Sigmoid colon (tissue), 7 donors: ENCODE results near the gene SLAMF7. TPM values are rescaled to one million over a fixed set of nuclear protein-coding genes. Genes with fewer than 3 reads are reported as not detected.

Source experiments
- DNase-seq: peaks from one replicate; pipeline ENCODE4 v3.0.0-alpha.2; 2019
- H3K27ac ChIP-seq, 4 donors: fragments of 200-600 bp; sonication (generic); one replicate each; pipeline ENCODE4 v1.5.1; 2016 to 2019; ENCODE audit warnings: mild to moderate bottlenecking in 1 of 4
- H3K27me3 ChIP-seq, 3 donors: fragments of 200-600 bp; sonication (generic); one replicate each; pipeline ENCODE4 v1.5.1; 2019; ENCODE audit warnings: mild to moderate bottlenecking in 1 of 3
- H3K36me3 ChIP-seq, 4 donors: fragments of 200-600 bp; sonication (generic); one replicate each; pipeline ENCODE4 v1.5.1; 2016 to 2019
- H3K4me1 ChIP-seq, 4 donors: fragments of 200-600 bp; sonication (generic); one replicate each; pipeline ENCODE4 v1.5.1; 2017 to 2019
- H3K4me3 ChIP-seq, 4 donors: fragments of 200-600 bp; sonication (generic); one replicate each; pipeline ENCODE4 v1.5.1; 2017 to 2019; ENCODE audit warnings: mild to moderate bottlenecking in 2 of 4, moderate library complexity in 1 of 4
- H3K9me3 ChIP-seq, 4 donors: fragments of 200-600 bp in 3 of 4; sonication (generic) in 3 of 4; one replicate each; pipeline versions ENCODE4 v1.5.1 to v1.6.1; 2013 to 2019
- CTCF ChIP-seq, 4 experiments: fragments of 450-650 bp in 3 of 4; fragments of 200-600 bp in 1 of 4; IDR thresholded peaks; one replicate each; pipeline ENCODE4 v1.5.1; 2016 to 2019; ENCODE audit warnings: antibody characterized with exemption in 4 of 4, mild to moderate bottlenecking in 3 of 4, moderate library complexity in 2 of 4
- EP300 ChIP-seq, 4 donors: sonication (generic); formaldehyde crosslinking; IDR thresholded peaks; one replicate each; pipeline ENCODE4 v1.6.1; 2017; ENCODE audit warnings: antibody characterized with exemption in 4 of 4
- POLR2A ChIP-seq, 2 donors: fragments of 450-650 bp; IDR thresholded peaks; one replicate each; pipeline ENCODE4 v1.6.1; 2016; ENCODE audit warnings: antibody characterized with exemption in 2 of 2, mild to moderate bottlenecking in 2 of 2, moderate library complexity in 2 of 2
- POLR2AphosphoS5 ChIP-seq, 4 donors: sonication (generic); formaldehyde crosslinking; IDR thresholded peaks; one replicate each; pipeline ENCODE4 v1.6.1; 2017; ENCODE audit warnings: antibody characterized with exemption in 4 of 4
- WGBS, 2 donors: extraction: QIAGEN DNeasy Blood & Tissue Kit; methylation state at CpG; one replicate each; pipeline ENCODE4 v1.1.7; 2013; 5-methylcytosine and 5-hydroxymethylcytosine counted together
- intact Hi-C: fragments of 100-400 bp; cut with DNase I; formaldehyde crosslinking; loops from one replicate; pipeline ENCODE4 v1.15.1; 2023
- polyA plus RNA-seq, 3 donors: library from polyadenylated mRNA; stranded (reverse); fragments of 200-250 nt; gene quantifications; one replicate each; pipeline ENCODE4 v1.2.3, GENCODE V29; 2013
- total RNA-seq, 4 donors: library from RNA; depleted of rRNA; stranded (reverse); fragments of >200 nt; gene quantifications; one replicate each; pipeline ENCODE4 v1.1.0, GENCODE V29; 2016
- donor health status: healthy with polysubstance abuse.
- donor health status: Bipolar disorder and iron deficiency.
- donor health status: healthy.

Gene SLAMF7
- total and polyA plus RNA-seq, 7 donors = 0.16 to 31.0 (median 2.2) TPM; not detected in 1

- no peak overlapping the region for H3K27ac ChIP-seq
- H3K4me3 ChIP-seq = no peak overlapping the region
- intact Hi-C loops = no loop called here
- no peaks in the 10 kb centered on the region for H3K4me1 ChIP-seq
- no peak for DNase-seq
- TF ChIP-seq POLR2A (IDR thresholded peaks at IDR 0.05) (no peak), EP300 (IDR thresholded peaks at IDR 0.05) (no peak), CTCF (IDR thresholded peaks at IDR 0.05) (no peak), POLR2AphosphoS5 (IDR thresholded peaks at IDR 0.05) (no peak)
- H3K36me3 ChIP-seq = no peaks in the 10 kb centered on the region
- 81 to 86% methylated on average over 4 of the region's 4 CpGs for WGBS, 2 donors
- no peaks in the 10 kb centered on the region for H3K27me3 ChIP-seq
- H3K9me3 ChIP-seq = no peaks in the 10 kb centered on the region
Observed at GRCh38 chr1:160741092-160741501, 2.0 kb downstream of the SLAMF7 start.

- Histone ChIP-seq H3K27ac (no peak overlapping the region), H3K36me3 (no peaks in the 10 kb centered on the region), H3K4me1 (no peaks in the 10 kb centered on the region), H3K27me3 (no peaks in the 10 kb centered on the region), H3K9me3 (no peaks in the 10 kb centered on the region), H3K4me3 (no peak overlapping the region)
- intact Hi-C loops = no loop called here
- no peak for TF ChIP-seq EP300 (IDR thresholded peaks at IDR 0.05)
- WGBS, 2 donors = 86 to 87% methylated on average over 5 of the region's 5 CpGs
- DNase-seq = no peak
Observed at GRCh38 chr1:160741612-160742348, 2.7 kb downstream of the SLAMF7 start.

- Histone ChIP-seq H3K36me3 (no peaks in the 10 kb centered on the region), H3K9me3 (no peaks in the 10 kb centered on the region), H3K4me1 (no peaks in the 10 kb centered on the region), H3K27ac (no peak overlapping the region), H3K27me3 (no peaks in the 10 kb centered on the region), H3K4me3 (no peak overlapping the region)
- no peak for DNase-seq
- no peak for TF ChIP-seq CTCF (IDR thresholded peaks at IDR 0.05)
- TF ChIP-seq POLR2A (IDR thresholded peaks at IDR 0.05) = no peak
- TF ChIP-seq EP300 (IDR thresholded peaks at IDR 0.05) = no peak
- no peak for TF ChIP-seq POLR2AphosphoS5 (IDR thresholded peaks at IDR 0.05)
- intact Hi-C loops = no loop called here
- 82 to 87% methylated on average over 8 of the region's 8 CpGs for WGBS, 2 donors
Observed at GRCh38 chr1:160742428-160743127, 3.5 kb downstream of the SLAMF7 start.

GRCh38 chr1:160743266-160743665, 4.2 kb downstream of the SLAMF7 start:
- 83% methylated on average over 3 of the region's 3 CpGs for WGBS, 2 donors
- DNase-seq = no peak
- no peaks in the 10 kb centered on the region for H3K4me1 ChIP-seq
- H3K27me3 ChIP-seq = no peaks in the 10 kb centered on the region
- H3K36me3 ChIP-seq = no peaks in the 10 kb centered on the region
- H3K4me3 ChIP-seq = no peak overlapping the region
- TF ChIP-seq POLR2A (IDR thresholded peaks at IDR 0.05) (no peak), CTCF (IDR thresholded peaks at IDR 0.05) (no peak), EP300 (IDR thresholded peaks at IDR 0.05) (no peak), POLR2AphosphoS5 (IDR thresholded peaks at IDR 0.05) (no peak)
- H3K27ac ChIP-seq = no peak overlapping the region
- no peaks in the 10 kb centered on the region for H3K9me3 ChIP-seq
- intact Hi-C loops = no loop called here

GRCh38 chr1:160744199-160744851, 5.3 kb downstream of the SLAMF7 start:
- TF ChIP-seq EP300 (IDR thresholded peaks at IDR 0.05) = no peak
- no peak for TF ChIP-seq CTCF (IDR thresholded peaks at IDR 0.05)
- no peak for TF ChIP-seq POLR2A (IDR thresholded peaks at IDR 0.05)
- no peak for TF ChIP-seq POLR2AphosphoS5 (IDR thresholded peaks at IDR 0.05)
- no peaks in the 10 kb centered on the region for H3K9me3 ChIP-seq
- DNase-seq = no peak
- no peaks in the 10 kb centered on the region for H3K4me1 ChIP-seq
- H3K4me3 ChIP-seq = no peak overlapping the region
- no peak overlapping the region for H3K27ac ChIP-seq
- 67 to 79% methylated on average over 7 of the region's 7 CpGs for WGBS, 2 donors
- intact Hi-C loops = no loop called here
- H3K27me3 ChIP-seq = no peaks in the 10 kb centered on the region
- no peaks in the 10 kb centered on the region for H3K36me3 ChIP-seq
